Ishikawa (cell line): ENCODE results near the gene EPS8.

ENCODE experiments used
- CEBPB ChIP-seq: IDR thresholded peaks from 2 replicates; pipeline ENCODE4 v1.6.1; 2012
- CREB1 ChIP-seq: IDR thresholded peaks from 2 replicates; pipeline ENCODE4 v1.6.1; 2012; ENCODE audit warnings: low read depth
- EGR1 ChIP-seq: IDR thresholded peaks from 2 replicates; pipeline ENCODE4 v1.6.1; 2012
- EP300 ChIP-seq: IDR thresholded peaks from 2 replicates; pipeline ENCODE4 v1.6.1; 2012; ENCODE audit warnings: borderline replicate concordance
- FOXM1 ChIP-seq: IDR thresholded peaks from 2 replicates; pipeline ENCODE4 v1.6.1; 2012; ENCODE audit warnings: low read depth, borderline replicate concordance
- MAX ChIP-seq: IDR thresholded peaks from 2 replicates; pipeline ENCODE4 v1.6.1; 2012
- NFIC ChIP-seq: IDR thresholded peaks from 2 replicates; pipeline ENCODE4 v1.6.1; 2012
- RAD21 ChIP-seq: IDR thresholded peaks from 2 replicates; pipeline ENCODE4 v1.6.1; 2012; ENCODE audit warnings: low read depth
- TAF1 ChIP-seq: IDR thresholded peaks from 2 replicates; pipeline ENCODE4 v1.6.1; 2012; ENCODE audit warnings: low read depth, mild to moderate bottlenecking
- TCF12 ChIP-seq: IDR thresholded peaks from 2 replicates; pipeline ENCODE4 v1.6.1; 2012; ENCODE audit warnings: low read depth
- TEAD4 ChIP-seq: IDR thresholded peaks from 2 replicates; pipeline ENCODE4 v1.6.1; 2012
- YY1 ChIP-seq: IDR thresholded peaks from 2 replicates; pipeline ENCODE4 v1.6.1; 2012; ENCODE audit warnings: low read depth
- ZBTB7A ChIP-seq: IDR thresholded peaks from 2 replicates; pipeline ENCODE4 v1.6.1; 2012; ENCODE audit warnings: low read depth
- TF ChIP-seq, protein P1 (sequence below): IDR thresholded peaks from 2 replicates; pipeline ENCODE4 v1.6.1; 2012; ENCODE audit warnings: low read depth, mild to moderate bottlenecking
- TF ChIP-seq, protein P2 (sequence below): IDR thresholded peaks from 2 replicates; pipeline ENCODE4 v1.6.1; 2012

The EPS8 gene

GRCh38 chr12:15679151-15679550, 110.0 kb downstream of the EPS8 start:
- TF ChIP-seq RAD21 (no peak), YY1 (no peak)

DNA sequence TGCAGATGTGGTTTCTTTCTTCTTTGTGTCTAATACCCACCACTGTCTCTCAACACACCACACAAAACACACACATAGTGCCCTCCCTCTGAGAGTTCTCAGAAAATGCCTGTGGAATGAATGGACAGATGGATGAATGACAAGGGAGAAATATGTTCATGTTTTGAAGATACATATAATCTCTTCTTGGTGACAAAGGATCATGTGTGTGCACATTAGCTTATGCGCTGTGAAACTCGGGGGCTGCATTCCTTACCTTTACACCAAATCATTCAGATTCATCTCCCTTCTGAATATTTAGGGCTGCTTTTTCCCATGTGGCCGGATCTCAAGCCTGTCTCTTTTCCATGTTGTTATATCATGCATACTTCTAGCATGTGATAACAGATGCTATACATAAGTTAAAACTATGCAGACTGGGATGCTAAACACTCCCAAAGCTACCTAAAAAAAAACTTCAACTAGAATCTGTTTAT, 111.4 kb downstream of the EPS8 start:
- TF ChIP-seq CEBPB (no peak), EGR1 (no peak), CREB1 (no peak), EP300 (no peak), YY1 (no peak), TEAD4 (no peak), RAD21 (no peak), TAF1 (no peak), TCF12 (no peak), NFIC (no peak), MAX (no peak), ZBTB7A (no peak), FOXM1 (no peak)
- TF ChIP-seq, protein P1, sequence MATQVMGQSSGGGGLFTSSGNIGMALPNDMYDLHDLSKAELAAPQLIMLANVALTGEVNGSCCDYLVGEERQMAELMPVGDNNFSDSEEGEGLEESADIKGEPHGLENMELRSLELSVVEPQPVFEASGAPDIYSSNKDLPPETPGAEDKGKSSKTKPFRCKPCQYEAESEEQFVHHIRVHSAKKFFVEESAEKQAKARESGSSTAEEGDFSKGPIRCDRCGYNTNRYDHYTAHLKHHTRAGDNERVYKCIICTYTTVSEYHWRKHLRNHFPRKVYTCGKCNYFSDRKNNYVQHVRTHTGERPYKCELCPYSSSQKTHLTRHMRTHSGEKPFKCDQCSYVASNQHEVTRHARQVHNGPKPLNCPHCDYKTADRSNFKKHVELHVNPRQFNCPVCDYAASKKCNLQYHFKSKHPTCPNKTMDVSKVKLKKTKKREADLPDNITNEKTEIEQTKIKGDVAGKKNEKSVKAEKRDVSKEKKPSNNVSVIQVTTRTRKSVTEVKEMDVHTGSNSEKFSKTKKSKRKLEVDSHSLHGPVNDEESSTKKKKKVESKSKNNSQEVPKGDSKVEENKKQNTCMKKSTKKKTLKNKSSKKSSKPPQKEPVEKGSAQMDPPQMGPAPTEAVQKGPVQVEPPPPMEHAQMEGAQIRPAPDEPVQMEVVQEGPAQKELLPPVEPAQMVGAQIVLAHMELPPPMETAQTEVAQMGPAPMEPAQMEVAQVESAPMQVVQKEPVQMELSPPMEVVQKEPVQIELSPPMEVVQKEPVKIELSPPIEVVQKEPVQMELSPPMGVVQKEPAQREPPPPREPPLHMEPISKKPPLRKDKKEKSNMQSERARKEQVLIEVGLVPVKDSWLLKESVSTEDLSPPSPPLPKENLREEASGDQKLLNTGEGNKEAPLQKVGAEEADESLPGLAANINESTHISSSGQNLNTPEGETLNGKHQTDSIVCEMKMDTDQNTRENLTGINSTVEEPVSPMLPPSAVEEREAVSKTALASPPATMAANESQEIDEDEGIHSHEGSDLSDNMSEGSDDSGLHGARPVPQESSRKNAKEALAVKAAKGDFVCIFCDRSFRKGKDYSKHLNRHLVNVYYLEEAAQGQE = no peak
- TF ChIP-seq, protein P2, sequence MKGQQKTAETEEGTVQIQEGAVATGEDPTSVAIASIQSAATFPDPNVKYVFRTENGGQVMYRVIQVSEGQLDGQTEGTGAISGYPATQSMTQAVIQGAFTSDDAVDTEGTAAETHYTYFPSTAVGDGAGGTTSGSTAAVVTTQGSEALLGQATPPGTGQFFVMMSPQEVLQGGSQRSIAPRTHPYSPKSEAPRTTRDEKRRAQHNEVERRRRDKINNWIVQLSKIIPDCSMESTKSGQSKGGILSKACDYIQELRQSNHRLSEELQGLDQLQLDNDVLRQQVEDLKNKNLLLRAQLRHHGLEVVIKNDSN = no peak

DNA sequence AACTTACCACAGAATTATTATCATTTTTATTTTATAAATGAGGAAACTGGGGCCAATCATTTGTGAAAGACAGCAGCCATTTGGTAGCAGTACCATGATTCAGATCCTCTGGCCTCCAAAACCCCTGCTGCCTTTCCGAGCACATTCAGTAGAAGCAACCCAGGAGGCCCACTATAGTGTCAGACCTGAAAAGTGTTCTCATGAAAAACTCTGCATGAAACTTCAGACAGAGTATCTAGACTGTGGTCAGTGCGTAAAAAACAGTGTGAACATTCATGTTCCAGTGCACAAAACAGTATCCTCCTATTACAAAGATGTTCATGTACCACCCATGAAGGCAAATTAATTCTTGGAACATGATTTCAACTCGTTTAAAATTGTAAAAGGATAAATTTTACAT, 112.0 kb downstream of the EPS8 start:
- no peak for TF ChIP-seq ZBTB7A
- TF ChIP-seq CEBPB = no peak
- TF ChIP-seq, protein P2 = no peak
- TF ChIP-seq YY1 = no peak
- no peak for TF ChIP-seq RAD21
- no peak for TF ChIP-seq CREB1
- TF ChIP-seq MAX = no peak
- TF ChIP-seq, protein P1 = no peak
- TF ChIP-seq NFIC = no peak
- TF ChIP-seq TEAD4 = no peak
- no peak for TF ChIP-seq TCF12
- no peak for TF ChIP-seq FOXM1
- no peak for TF ChIP-seq EP300
- TF ChIP-seq TAF1 = no peak
- TF ChIP-seq EGR1 = no peak

GRCh38 chr12:15672671-15673270, 116.4 kb downstream of the EPS8 start:
- TF ChIP-seq RAD21 = no peak
- TF ChIP-seq TAF1 = no peak
- TF ChIP-seq, protein P1 = no peak
- no peak for TF ChIP-seq TCF12
- TF ChIP-seq FOXM1 = no peak
- TF ChIP-seq CREB1 = no peak
- no peak for TF ChIP-seq ZBTB7A
- TF ChIP-seq, protein P2 = no peak
- no peak for TF ChIP-seq MAX
- no peak for TF ChIP-seq CEBPB
- TF ChIP-seq TEAD4 = no peak
- no peak for TF ChIP-seq EP300
